Measurements from ENCODE around the gene ZNF277. TPM values are rescaled to one million over a fixed set of nuclear protein-coding genes. Genes with fewer than 3 reads are reported as not detected.

Gene ZNF277, protein sequence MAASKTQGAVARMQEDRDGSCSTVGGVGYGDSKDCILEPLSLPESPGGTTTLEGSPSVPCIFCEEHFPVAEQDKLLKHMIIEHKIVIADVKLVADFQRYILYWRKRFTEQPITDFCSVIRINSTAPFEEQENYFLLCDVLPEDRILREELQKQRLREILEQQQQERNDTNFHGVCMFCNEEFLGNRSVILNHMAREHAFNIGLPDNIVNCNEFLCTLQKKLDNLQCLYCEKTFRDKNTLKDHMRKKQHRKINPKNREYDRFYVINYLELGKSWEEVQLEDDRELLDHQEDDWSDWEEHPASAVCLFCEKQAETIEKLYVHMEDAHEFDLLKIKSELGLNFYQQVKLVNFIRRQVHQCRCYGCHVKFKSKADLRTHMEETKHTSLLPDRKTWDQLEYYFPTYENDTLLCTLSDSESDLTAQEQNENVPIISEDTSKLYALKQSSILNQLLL
- total RNA-seq, result 10 to 100 TPM; 15.9 to 29.8 TPM

DNA sequence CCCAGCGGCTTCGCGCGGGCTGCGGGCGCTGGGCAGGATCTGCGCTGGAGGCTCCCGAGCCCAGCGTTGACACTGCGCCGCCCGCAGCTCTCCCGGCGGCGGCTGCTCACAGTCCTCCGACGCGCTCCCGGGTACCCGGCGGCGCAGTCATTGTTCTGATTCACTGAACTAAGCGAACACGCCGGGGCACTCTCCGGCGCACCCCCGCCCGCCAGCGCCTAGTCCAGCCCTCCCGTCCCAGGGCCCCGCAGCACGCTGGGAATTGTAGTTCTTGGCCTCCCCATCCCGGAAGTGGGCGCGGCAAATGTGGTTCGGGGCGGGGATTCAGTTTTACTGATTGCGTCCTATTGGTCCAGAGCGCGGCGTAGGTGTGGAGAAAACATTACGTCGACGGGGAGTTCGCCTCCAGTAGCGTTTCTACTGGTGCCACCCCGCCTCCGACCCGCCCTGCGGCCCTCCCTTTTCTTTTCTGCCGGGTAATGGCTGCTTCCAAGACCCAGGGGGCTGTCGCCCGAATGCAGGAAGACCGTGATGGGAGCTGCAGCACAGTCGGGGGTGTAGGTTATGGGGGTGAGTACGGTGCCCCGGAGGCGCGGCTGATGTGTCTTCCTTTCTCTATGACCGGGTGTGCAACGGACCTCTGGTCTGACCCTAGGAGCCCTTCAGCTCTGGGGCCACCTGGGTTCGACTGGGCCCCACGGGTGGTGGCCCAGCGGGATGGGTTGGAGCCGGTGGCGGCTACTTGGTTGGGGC lies at the start of gene ZNF277, which contains the start of gene DOCK4:
TSS of gene ZNF277 (plus strand) at position 458 of the 753 bp plus-strand sequence. CDS start at position 480, 22 bp downstream.
TSS of gene DOCK4 (minus strand) at position 162 of the 753 bp plus-strand sequence. CDS start 261 bp downstream, outside the sequence.
- Histone ChIP-seq H3K27me3 (no peaks in the 10 kb centered on the region), H3K4me3 (peak within 1 kb of the TSS; percentile 72 to 95), H3K4me1 (peaks cover 0 to 29% of the 10 kb centered on the region in 2 donors), H3K36me3 (no peaks in the 10 kb centered on the region), H3K9me3 (no peaks in the 10 kb centered on the region), H3K27ac (peak within 1 kb of the TSS; percentile 88)
- TF ChIP-seq, protein P1, sequence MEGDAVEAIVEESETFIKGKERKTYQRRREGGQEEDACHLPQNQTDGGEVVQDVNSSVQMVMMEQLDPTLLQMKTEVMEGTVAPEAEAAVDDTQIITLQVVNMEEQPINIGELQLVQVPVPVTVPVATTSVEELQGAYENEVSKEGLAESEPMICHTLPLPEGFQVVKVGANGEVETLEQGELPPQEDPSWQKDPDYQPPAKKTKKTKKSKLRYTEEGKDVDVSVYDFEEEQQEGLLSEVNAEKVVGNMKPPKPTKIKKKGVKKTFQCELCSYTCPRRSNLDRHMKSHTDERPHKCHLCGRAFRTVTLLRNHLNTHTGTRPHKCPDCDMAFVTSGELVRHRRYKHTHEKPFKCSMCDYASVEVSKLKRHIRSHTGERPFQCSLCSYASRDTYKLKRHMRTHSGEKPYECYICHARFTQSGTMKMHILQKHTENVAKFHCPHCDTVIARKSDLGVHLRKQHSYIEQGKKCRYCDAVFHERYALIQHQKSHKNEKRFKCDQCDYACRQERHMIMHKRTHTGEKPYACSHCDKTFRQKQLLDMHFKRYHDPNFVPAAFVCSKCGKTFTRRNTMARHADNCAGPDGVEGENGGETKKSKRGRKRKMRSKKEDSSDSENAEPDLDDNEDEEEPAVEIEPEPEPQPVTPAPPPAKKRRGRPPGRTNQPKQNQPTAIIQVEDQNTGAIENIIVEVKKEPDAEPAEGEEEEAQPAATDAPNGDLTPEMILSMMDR (IDR thresholded peaks at IDR 0.05), result no peak
- DNase-seq (ENCODE audit: low spot score), result peak; percentile 99

DNA sequence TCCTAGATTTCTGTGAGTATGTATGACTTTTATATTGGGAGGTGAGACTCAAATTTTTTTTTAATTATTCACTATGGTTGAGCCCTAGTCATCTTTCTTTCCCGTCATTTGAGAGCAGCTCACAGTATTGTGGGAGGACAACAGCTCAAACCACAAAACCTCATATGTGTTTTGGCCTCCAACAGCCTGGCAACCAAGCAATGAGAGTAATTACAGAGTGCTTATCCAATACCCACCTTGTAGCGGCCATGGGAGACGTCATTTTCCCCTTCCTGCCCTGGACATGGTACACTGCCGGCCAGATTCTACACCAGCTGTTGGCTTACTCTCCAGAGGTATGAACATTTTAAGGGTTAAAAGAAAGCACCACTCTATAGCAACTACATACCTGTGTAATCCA lies 49.4 kb upstream of the ZNF277 start:
- TF ChIP-seq, protein P1 (IDR thresholded peaks at IDR 0.05), result no peak
- peaks cover 0 to 27% of the 10 kb centered on the region in 2 donors for H3K4me1 ChIP-seq

DNA sequence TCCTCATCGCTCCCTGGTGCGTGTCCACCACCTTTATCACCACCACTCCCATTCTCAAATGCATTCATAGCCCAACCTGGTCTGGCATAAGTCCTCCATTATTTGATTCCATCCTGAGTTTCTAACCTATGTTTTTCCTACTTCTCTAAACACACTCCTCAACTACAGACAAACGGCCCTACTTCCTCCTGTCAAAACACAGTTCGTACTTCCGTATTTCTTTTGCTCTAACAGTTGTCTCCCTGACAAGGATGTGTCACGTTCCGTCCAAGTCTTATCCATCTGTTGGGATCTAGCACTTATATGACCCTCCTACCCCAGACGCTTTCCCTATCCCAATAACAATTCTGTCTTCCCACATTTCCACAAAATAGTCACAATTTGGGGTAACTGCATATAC lies 47.1 kb upstream of the ZNF277 start:
- H3K4me3 ChIP-seq, result no peak overlapping the region
- peaks cover 0 to 39% of the 10 kb centered on the region in 2 donors for H3K4me1 ChIP-seq
- H3K36me3 ChIP-seq, result no peaks in the 10 kb centered on the region
- H3K9me3 ChIP-seq, result no peaks in the 10 kb centered on the region
- no peak overlapping the region for H3K27ac ChIP-seq
- TF ChIP-seq, protein P1 (IDR thresholded peaks at IDR 0.05), result no peak
- H3K27me3 ChIP-seq, result no peaks in the 10 kb centered on the region
- DNase-seq (ENCODE audit: low spot score), result no peak

More for the DNA sequence above, 49.4 kb upstream of the ZNF277 start:
- H3K9me3 ChIP-seq, result no peaks in the 10 kb centered on the region
- no peaks in the 10 kb centered on the region for H3K36me3 ChIP-seq
- H3K4me3 ChIP-seq, result no peak overlapping the region
- no peak overlapping the region for H3K27ac ChIP-seq
- no peaks in the 10 kb centered on the region for H3K27me3 ChIP-seq
- DNase-seq (ENCODE audit: low spot score), result no peak

DNA sequence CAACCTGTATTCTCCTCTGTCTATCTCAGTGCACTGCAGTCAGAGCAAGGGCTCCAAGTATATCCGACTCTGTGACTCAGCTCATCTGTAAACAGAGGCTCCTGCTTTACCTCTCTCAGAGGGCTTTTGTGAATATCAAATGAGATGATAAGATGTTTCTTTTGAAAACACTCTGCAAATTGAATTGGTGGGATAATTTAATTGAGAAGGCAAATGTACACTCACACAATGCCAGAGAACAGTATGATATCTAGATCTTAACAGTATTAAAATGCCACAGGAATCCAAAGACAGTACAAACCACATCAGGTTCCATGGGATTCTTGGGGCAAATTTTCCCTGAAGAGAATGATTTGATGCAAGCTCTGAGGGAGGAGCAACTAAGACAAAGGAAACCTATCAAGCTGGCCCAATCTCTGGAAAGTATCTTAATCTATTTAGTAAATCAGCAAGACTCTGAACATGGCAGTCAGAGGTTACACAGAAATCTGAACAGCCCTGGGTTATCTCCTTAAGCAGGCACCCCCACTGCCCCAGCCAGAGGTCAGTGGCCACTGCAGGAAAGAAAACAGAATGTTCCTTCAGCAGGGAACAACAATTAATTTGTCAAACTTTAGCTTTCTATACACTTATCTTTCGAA lies 46.2 kb upstream of the ZNF277 start:
- no peak overlapping the region for H3K27ac ChIP-seq
- no peaks in the 10 kb centered on the region for H3K9me3 ChIP-seq

DNA sequence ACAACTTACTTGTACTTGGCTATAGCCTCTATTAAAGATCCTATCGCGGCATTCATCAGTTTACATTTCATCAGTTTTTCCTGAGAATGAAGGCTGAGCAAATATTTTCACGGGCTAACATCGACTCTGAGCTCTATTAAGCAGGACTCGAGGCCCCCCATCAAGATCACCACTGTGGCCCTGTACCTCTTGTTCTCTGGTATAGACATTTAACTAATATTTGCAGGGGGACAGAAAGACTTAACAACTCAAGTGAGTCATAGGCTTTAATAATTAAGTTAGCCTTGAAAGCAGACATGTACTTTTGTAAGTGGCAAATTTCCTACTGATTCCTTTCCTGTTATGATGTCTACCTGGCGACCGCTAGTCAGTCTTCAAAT lies 45.7 kb upstream of the ZNF277 start:
- no peak overlapping the region for H3K4me3 ChIP-seq
- H3K4me1 ChIP-seq, result peaks cover 0 to 39% of the 10 kb centered on the region in 2 donors
- no peak overlapping the region for H3K27ac ChIP-seq
- H3K36me3 ChIP-seq, result no peaks in the 10 kb centered on the region
- H3K9me3 ChIP-seq, result no peaks in the 10 kb centered on the region
- no peak for DNase-seq (ENCODE audit: low spot score)
- H3K27me3 ChIP-seq, result no peaks in the 10 kb centered on the region
- TF ChIP-seq, protein P1 (IDR thresholded peaks at IDR 0.05), result no peak

More for the DNA sequence above, 46.2 kb upstream of the ZNF277 start:
- DNase-seq (ENCODE audit: low spot score), result no peak
- TF ChIP-seq, protein P1 (IDR thresholded peaks at IDR 0.05), result no peak
- Histone ChIP-seq H3K36me3 (no peaks in the 10 kb centered on the region), H3K27me3 (no peaks in the 10 kb centered on the region), H3K4me3 (no peak overlapping the region), H3K4me1 (peaks cover 0 to 39% of the 10 kb centered on the region in 2 donors)

Data from right atrium auricular region (tissue), 2 donors.